GM04504 (cell line): ENCODE data around the gene EYA4.
"Not testable (repeated sequence)": the region's sequence is repeated elsewhere in the genome, so short reads cannot be mapped to it uniquely, and the experiment has no call there.

Source experiments
- DNase-seq: peaks from one replicate; pipeline ENCODE4 v3.0.0-alpha.2; 2012; ENCODE audit warnings: low read depth

EYA4 gene

DNA sequence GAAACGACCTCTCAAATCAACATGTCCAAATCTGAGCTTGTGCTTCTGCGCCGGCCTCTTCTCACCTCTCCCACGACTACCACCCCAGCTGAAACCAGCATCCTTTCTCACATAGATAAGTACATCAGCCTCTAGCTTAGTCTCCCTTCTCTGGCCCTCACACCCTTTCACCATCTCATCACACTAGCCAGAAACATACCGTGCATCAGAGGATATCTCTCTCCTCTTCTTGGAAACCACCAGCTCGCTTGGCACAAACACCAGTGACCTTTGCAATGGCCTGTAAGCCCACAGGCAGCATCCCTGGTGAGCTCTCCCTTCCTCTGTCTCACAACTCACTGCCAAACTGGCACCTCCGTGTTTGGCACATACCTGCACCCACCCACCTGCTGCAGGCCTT is 291.8 kb downstream of the EYA4 start:
- DNase-seq = no peak

DNA sequence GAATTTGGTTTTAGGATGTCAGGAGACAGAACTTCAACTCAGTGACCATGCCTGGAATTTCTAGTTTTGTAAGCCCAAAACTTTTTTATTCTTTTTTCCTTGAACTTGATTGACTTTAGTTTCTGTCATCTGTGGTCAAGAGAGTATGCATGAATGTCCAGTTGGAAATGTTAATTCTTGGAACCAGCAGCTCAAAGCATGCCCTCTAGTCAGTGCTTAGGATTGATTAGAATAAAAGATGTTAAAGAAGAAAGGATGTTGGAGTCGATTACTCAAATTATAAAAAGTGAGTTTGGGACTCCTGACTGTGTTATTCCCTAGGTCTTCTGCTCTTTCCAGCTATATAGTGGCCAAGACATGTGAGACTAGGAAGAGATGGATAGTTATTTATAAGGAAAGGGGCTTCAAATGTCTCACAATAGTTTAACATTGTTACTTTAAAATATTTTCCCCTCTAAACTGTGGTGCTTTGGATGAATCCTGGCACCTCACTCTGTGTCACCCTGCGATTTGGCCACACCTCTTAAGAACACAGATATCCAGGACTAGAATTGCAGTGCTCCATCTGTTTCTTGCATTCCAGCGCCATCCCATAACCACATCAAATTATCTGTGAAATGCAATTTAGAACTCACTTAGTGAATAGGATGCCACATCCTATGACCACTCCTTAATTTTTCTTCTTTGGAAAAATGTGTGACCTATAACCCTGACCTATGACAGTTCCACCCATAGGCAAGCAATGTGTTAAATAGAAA is 298.5 kb downstream of the EYA4 start:
- no peak for DNase-seq

DNA sequence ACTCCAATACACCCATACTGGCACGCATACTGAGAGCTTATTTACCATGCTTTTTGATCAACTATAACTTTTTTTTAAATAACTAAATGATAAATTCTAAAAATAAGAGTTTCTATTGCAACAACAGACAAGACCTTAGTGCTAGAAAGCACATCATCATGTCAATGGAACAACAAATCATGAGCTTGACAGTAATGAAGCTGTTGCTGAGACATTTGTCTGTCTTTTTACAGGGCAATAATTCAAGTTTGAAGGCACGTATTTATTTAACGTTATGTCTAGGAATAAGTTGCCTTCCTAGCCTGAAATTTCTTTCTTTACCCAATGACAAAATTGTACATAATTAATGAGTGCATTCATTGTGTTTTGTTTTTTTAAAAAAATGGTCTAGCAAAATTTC is 299.2 kb downstream of the EYA4 start:
- DNase-seq = no peak

DNA sequence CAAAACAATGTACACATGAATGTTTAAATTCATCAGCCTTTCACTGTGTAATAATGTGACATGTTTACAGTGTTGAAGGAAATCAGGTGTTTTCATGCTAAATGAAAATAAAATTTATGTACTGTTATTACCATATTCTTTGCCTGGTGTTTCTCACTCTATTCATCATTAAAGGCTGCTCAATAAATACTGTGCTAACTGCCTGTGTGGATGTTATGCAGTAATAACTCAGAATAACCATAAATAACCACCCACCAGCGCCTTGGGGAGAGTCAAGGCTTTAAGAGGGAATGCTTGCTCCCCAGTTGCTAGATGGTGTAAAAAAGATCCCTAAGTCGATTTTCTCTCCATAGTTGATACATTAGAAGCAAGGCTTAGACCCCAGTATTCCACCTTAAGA is 299.9 kb downstream of the EYA4 start:
- no peak for DNase-seq

DNA sequence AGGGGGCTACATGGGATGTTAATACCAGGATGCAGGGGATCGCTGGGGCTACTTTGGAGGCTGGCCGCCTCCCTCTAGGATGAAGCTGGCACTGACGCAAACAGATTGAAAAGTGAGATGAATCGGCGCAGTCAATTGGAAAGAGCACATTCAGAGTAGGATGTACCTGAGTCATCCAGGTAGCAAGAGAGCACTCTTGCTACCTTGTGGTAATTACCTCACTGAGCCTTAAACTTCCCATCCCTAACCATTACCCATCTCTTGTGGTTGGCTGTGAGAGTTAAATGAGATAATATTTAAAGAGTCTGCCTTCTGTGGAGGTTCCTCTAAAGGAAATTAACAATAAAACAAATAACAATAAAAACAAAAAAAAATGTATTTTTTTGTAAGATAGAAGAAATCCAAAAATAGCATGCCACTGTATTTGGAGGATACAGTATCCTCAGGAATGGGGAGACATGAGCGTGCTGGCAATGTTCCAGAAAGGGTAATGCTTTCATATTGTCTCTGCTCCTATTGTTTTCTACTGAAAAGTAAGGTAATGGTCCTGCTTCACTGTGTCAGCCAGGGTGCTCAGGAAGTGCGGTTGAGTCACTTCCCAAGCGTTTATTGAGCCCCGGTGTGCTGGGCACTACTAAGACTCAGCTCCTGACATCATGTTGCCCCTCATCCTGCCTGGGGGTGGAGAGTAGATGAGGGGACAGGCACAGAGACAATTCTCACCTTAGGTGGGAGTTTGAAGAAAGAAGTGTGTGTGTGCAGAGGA is 301.1 kb downstream of the EYA4 start:
- DNase-seq = no peak

DNA sequence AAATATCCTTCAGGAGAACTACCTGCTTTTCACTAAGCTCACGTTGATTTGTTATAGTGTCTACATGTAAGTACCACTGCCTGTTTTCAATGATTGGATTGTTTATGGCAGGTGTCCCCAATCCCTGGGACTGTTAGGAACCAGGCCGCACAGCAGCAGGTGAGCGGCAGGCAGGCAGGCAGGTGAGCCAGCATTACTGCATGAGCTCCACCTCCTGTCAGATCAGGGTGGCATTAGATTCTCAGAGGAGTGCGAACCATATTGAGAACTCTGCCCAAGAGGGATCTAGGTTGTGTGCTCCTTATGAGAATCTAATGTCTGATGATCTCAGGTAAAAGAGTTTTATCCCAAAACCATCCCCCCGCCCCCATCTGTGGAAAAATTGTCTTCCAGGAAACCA is 303.3 kb downstream of the EYA4 start:
- DNase-seq = no peak

DNA sequence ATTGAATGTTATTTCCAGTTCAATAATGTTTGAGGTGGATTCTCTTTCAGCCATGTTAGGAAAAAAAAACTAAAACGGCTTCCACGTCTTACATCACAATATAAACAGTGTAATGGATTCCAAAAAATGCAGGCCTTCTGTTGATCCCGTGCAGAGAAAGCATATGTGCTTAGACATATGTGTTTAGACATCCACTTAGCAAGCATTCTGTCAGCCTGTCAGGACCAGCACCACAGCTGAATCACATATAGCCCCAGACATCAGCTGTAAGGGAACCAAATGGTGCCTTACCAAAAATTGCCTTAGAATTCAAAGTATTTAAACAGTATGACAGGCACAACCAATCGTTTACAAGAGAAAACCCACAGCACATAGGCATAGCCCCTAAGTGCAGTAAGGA is 304.9 kb downstream of the EYA4 start:
- no peak for DNase-seq

DNA sequence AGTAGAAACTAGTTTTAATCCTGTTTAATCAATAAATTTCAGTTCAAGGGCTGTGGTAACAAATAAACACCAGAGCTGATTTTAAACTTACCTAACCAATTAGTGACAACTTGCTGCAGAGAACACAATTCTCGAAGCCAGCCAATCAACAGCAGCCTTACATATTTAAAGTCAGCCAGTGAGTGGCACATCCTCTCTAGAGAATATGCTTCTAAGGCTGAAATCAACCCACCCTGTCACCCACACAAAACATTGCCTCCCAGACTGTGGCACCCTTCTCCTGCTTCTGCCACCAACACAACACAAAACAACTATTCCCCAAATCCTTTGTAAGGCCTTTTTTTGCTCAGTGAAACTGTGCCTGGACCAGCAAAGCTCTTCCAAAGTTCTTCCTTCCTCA is 306.0 kb downstream of the EYA4 start:
- no peak for DNase-seq

DNA sequence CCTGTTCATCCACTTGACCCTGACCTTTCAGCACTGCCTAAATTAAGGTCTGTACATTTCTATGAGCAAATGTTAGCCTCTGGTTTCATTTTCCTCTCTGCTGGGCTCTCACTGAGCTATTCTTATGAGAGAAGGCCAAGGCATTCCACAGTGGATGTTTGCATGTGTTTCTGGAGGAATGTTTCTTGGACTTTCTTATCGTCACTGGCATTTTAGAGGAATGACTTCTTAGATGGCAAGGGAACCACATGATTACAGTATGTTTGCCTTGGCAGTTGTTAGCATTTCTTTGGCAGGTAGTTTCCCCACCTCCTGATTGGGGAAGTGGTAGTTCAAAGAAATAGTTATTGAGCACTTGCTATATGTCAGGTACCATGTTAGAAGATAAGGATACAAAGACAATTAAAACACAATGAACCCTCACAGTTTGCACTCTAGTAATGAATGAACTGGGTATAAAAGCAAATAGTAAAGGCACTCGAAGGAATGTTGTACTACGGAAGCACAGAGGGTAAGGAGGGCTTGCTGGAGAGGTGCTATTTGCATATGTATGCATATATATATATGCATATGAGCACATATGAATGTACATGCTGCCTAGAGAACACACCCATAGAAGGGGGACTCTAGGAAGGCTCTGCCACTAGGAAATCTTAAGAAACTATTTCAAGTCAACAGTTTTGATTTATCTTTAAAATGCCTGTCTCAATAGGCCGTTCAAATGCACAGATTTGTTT is 307.4 kb downstream of the EYA4 start:
- no peak for DNase-seq

DNA sequence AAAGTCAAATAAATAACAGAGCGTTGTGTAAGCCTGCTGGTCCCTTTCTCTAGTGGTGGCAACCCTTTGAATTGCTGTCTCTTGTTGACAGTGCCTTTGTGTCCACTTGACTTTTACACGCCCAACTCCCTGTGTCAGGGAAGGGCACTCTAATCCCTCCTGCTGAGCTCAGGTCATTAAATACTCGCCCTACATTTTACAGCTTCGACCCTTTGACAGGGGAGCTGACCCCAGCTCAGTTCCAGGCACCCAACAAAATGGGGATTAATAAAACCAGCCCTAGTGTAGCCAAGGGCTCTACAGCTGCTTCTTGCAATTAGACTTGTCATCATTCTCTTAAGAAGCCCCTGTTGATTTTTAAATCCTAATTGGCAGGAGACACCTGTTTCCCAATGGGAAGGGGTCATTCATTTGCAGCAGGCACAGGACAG is 308.2 kb downstream of the EYA4 start:
- no peak for DNase-seq

DNA sequence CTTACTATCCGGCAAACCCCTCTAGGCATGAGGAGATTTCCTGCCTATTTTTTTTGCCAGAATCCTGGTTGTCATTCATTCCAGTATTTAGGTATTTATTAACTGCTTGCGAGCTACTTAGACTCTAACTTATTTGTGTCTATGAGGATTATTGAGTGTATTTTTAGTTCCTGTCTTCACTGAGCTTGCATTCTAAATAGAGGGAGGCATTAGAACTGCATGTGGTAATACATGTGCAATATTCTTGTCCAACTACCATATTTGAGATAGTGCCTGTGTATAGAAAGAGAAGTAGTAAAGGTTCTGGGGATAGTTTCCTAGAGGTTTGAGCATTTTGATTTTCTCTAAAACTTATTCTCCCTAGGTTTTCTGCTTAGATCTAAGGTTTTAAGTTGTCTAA is 308.9 kb downstream of the EYA4 start:
- no peak for DNase-seq

DNA sequence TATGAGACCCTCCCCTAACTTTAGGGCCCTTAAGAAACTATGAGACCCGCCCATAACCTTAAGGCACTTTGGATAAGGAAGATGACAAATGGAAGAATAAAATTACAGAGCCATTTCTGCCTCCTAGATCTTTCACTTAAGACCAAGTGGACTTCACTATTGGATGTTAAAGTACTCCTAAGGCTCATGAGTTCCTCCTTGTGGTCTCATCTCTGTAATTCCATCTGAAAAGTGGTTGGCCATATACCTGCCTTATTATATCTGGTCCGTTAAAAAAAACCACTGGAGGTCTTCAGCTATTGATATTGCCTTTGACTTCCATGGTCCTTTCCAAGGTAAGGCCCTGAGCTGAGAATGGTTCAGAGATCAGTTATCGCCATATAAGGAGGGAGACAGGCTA is 310.3 kb downstream of the EYA4 start:
- no peak for DNase-seq

DNA sequence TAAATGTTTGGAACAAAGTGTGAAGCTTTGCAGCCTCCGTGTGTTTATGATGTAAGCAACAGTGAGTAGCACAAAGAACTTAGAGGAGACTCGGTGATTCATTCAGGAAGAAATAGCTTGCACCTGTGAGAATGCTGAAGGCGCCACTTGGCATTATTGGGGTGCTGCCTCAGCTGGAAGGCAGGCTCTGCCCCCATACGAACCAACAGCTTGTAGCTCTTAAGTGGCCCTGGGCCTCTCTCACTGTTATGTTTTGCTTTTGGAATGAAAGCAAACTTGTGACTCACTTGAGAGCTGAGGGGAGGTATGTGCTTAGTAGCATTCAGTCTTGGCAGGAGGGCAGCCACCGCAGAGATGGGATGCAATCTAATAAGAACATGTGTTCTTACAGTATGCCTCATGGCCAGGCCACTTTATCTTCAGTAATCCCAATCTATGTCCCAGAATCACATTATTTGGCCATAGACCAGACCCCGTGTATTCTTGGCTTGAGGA is 310.7 kb downstream of the EYA4 start:
- DNase-seq = peak; percentile 92

DNA sequence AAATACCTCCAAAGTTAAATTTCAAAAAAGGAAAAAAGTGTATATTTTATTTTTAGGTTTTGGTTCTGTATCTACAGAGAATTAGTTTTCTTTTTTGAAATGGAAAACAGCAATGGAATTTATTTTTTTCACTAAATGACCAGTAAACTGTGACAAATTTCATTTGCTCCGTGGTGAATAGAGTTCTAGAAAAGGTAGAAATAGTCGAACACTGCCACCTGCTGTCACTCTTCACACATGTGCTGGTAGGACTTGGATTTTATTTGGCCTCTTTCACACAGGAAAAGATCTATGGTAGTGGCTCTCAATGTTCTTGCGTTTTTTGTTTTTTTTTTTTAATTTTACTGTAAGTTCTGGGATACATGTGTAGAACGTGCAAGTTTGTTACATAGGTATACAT is 312.5 kb downstream of the EYA4 start:
- DNase-seq = no peak

DNA sequence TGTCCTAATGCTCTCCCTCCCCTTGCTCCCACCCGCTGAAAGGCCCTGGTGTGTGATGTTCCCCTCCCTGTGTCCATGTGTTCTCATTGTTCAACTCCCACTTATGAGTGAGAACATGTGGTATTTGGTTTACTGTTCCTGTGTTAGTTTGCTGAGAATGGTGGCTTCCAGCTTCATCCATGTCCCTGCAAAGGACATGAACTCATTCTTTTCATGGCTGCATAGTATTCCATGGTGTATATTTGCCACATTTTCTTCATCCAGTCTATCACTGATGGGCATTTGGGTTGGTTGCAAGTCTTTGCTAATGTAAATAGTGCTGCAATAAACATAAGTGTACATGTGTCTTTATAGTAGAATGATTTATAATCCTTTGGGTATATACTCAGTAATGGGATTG is 313.0 kb downstream of the EYA4 start:
- not testable (repeated sequence) for DNase-seq

DNA sequence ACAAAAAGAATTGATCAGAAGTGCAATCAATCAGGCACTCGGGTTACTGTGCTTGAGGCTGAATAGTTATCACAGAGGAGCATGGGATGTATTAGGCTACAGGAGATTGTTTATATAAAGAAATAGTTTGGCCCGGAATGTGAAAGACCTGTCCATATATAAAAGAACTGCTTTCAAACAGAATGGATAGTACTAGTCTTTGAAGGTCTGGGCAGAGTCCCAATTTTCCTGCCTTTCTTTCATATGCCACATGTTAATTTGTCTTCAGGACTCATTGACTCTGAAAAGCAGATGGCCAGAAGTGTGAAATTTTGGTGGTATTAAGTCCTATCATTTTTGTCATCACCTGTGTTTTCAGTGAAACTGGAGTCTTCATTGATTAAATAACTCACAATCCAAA is 314.5 kb downstream of the EYA4 start:
- no peak for DNase-seq

DNA sequence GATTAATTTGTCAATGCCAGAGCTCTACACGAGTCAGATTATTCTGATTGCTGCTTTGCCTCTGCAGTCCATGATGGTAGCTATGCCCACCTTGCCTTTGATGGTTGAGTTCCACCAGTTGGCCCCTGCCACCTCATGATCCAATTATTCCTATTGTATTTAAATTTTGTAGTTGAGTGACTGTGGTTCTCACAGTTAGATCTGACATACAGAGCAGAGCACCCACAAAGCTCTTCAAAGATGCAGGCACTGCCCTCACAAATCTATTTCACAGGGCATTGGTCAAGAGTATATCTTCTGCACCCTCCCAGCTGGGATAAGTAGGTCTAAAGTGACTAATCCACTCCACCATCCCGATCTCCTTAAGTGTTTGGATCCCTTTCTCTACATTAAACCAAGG is 318.8 kb downstream of the EYA4 start:
- no peak for DNase-seq

DNA sequence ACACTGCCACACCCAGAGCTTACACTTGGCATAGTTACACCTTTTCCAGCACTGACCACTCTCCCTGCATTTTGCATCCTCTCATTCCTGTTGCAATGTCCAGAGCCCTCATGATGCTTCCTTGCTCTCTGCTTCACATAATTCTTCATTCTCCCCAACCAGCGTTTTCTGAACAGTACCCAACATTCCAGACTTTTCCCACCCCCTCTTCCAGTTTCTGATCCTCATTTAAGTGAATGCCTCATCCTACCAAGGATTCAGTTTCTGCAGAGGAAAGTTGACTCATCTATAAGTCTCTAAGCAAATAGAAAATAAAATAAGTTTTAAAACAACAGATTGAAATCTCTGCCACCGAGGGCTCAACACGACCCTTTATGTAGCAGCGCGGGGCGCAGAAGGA is 326.5 kb downstream of the EYA4 start:
- DNase-seq = no peak

DNA sequence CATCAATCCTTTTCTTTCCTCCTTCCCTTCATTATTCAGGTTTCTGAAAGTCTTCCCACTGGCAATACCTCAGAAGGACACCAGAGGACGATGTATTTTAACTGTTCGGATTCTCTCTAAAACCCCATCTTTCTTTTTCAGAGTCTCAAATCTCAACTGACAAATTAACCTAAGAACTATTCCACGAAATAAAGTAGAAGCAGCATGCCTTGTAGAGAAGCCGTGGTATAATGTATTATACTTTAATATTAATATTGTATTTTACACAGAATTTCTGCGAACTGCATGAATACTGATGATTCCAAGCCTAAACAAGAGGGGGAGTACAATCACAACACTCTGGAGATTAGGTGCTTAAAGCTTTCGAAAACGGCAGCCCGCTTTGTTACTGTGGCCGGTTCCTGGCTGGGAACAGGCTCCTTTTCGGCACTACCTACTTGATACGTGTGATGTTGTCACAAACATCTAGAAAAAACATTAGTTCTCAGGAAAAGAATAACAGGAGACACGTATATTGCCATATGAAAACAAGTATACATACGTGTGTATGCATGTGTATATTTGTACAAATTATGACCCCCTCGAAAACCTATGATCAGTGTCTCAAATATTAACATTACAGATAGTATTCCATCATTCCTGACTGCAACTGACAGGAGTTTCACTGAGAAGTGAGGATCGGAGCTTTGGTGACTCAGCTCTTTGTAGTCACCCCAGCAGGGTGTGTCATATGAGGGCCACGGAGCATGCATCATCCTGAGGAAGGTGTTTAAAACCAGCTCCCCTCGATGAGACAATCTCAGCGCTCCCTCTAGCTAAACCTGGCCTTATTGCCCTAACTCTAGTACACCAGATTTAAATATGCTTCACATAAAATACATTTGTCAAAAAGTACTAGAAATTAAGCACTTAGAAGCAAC is 328.1 kb downstream of the EYA4 start:
- DNase-seq = peak; percentile 51

DNA sequence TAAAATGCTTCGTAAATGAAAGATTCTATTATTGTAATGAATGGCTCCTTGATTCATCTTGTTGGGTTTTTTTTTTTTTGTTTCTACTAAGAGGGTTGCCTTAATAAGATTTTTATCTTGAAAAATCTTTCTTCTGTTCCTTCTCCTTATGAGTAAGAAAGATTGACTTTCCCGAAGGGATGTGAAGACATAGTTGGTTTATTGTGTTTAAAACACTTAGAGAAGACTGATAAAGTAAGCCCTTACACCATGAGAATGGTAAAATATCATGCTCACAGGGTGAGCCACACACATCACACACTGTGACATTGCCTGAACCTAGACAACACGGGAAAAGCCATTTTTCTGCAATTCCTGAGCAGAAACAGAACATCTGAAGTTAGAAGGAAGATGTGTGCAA is 330.5 kb downstream of the EYA4 start:
- no peak for DNase-seq

DNA sequence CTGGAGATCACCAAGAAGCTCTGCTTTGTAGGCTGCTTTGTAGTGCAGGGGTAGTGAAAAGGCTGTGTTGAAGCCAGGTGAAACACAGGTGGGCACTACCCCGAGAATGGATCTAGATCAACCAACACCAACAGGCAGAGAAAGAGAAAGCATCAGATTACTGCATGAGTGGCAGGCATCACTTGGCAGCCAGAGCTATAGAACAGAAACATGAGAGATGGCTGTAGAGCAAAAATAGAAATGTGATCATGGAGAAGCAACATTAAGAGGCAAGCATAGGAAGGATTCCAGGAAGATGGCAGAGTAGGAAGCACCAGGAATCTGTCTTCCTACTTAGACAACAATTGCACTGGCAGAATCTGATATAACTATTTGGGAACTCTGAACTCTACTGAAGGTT is 336.7 kb downstream of the EYA4 start:
- no peak for DNase-seq
